HEK293T (cell line): ENCODE results near the gene TRIM68.

Experiments
- BHLHE40 ChIP-seq: fragments of 450-650 bp; IDR thresholded peaks from 2 replicates; pipeline ENCODE4 v1.6.1; 2016; ENCODE audit warnings: mild to moderate bottlenecking, moderate library complexity, borderline replicate concordance
- ELF4 ChIP-seq: fragments of 450-650 bp; IDR thresholded peaks from 2 replicates; pipeline ENCODE4 v1.6.1; 2017; ENCODE audit warnings: antibody characterized with exemption
- FOXA1 ChIP-seq: fragments of 450-650 bp; IDR thresholded peaks from 2 replicates; pipeline ENCODE4 v1.6.1; 2016; ENCODE audit warnings: mild to moderate bottlenecking
- FOXM1 ChIP-seq: fragments of 450-650 bp; IDR thresholded peaks from 2 replicates; pipeline ENCODE4 v1.6.1; 2017; ENCODE audit warnings: mild to moderate bottlenecking, borderline replicate concordance
- SP1 ChIP-seq: fragments of 450-650 bp; IDR thresholded peaks from 2 replicates; pipeline ENCODE4 v1.6.1; 2017
- TARDBP ChIP-seq: fragments of 450-650 bp; IDR thresholded peaks from 2 replicates; pipeline ENCODE4 v1.6.1; 2016
- ZNF384 ChIP-seq: fragments of 450-650 bp; IDR thresholded peaks from 2 replicates; pipeline ENCODE4 v1.6.1; 2016
- TF ChIP-seq, protein P1 (sequence below): fragments of 450-650 bp; IDR thresholded peaks from 2 replicates; pipeline ENCODE4 v1.6.1; 2016

DNA sequence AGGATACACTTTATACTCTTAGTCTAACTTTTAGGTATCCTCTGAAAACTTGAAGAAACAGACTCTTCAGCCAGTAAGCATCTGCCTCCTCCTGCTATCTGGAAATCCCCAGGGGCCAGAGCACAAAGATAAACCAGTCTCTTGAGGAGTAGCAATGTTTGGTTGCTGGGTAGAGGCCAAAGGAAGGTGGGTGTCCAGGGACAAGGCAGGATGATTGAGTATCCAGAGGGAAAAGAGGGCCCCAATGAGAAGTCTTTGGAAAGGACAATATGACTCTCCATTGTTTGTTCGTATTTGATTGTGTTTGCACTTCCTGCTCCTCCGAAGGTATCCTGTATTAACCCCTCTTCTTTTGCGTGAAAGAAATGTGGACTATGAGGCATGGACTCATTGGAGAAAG lies 19.0 kb downstream of the TRIM68 start:
- no peak for TF ChIP-seq FOXM1
- no peak for TF ChIP-seq BHLHE40
- no peak for TF ChIP-seq SP1
- TF ChIP-seq ELF4 = no peak
- TF ChIP-seq, protein P1, sequence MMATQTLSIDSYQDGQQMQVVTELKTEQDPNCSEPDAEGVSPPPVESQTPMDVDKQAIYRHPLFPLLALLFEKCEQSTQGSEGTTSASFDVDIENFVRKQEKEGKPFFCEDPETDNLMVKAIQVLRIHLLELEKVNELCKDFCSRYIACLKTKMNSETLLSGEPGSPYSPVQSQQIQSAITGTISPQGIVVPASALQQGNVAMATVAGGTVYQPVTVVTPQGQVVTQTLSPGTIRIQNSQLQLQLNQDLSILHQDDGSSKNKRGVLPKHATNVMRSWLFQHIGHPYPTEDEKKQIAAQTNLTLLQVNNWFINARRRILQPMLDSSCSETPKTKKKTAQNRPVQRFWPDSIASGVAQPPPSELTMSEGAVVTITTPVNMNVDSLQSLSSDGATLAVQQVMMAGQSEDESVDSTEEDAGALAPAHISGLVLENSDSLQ = no peak
- no peak for TF ChIP-seq ZNF384
- no peak for TF ChIP-seq FOXA1
- TF ChIP-seq TARDBP = no peak
